GM12801 (cell line): ENCODE measurements around the gene ZZZ3.

Experiments used
- CTCF ChIP-seq: IDR thresholded peaks from one replicate; pipeline ENCODE4 v1.5.1; 2011; ENCODE audit warnings: control low read depth; ENCODE audit not compliant: insufficient read length; ENCODE audit errors: extremely low read depth

Gene ZZZ3

GRCh38 chr1:77697441-77697840 lies 15.0 kb upstream of the ZZZ3 start:
- no peak for TF ChIP-seq CTCF

- no peak for TF ChIP-seq CTCF
These were observed 6.5 kb upstream of the ZZZ3 start for GRCh38 chr1:77688939-77689338.

- no peak for TF ChIP-seq CTCF
These were observed 5.1 kb upstream of the ZZZ3 start for GRCh38 chr1:77687519-77687906.

- TF ChIP-seq CTCF = no peak
These were observed 4.5 kb upstream of the ZZZ3 start for GRCh38 chr1:77686796-77687518.

- TF ChIP-seq CTCF = no peak
These were observed 996 bp upstream of the ZZZ3 start for GRCh38 chr1:77683160-77684148.

- no peak for TF ChIP-seq CTCF
These were observed 2.3 kb downstream of the ZZZ3 start for GRCh38 chr1:77680173-77680572.
